IPS DF 6.9 (cell line): ENCODE measurements around the gene MACROD2.

Experiments
- DNase-seq: peaks from one replicate; pipeline ENCODE4 v3.0.0-alpha.2; 2013; ENCODE audit warnings: low read depth, low spot score
- H3K27ac ChIP-seq: one replicate; pipeline ENCODE4 v1.5.1; 2013; ENCODE audit warnings: low read length, control low read depth
- H3K27me3 ChIP-seq: 2 replicates; pipeline ENCODE4 v1.6.1; 2013; ENCODE audit warnings: mild to moderate bottlenecking, low read length; ENCODE audit not compliant: control insufficient read depth, insufficient read depth
- H3K36me3 ChIP-seq: 2 replicates; pipeline ENCODE4 v1.6.1; 2013; ENCODE audit warnings: low read length; ENCODE audit not compliant: control insufficient read depth, insufficient read depth
- H3K4me1 ChIP-seq: 2 replicates; pipeline ENCODE4 v1.6.1; 2013; ENCODE audit warnings: low read length; ENCODE audit not compliant: control insufficient read depth, insufficient read depth
- H3K4me3 ChIP-seq: 2 replicates; pipeline ENCODE4 v1.5.1; 2013; ENCODE audit warnings: mild to moderate bottlenecking, low read length
- H3K9me3 ChIP-seq: 2 replicates; pipeline ENCODE4 v1.6.1; 2013; ENCODE audit warnings: low read length, inconsistent platforms; ENCODE audit not compliant: control insufficient read depth, insufficient read depth
- WGBS: extraction: QIAGEN DNeasy Blood & Tissue Kit; methylation state at CpG from one replicate; pipeline ENCODE4 v1.1.7; 2013; ENCODE audit warnings: mixed read lengths, missing lambda C conversion rate; ENCODE audit not compliant: insufficient read length, insufficient coverage; 5-methylcytosine and 5-hydroxymethylcytosine counted together

MACROD2 gene

DNA sequence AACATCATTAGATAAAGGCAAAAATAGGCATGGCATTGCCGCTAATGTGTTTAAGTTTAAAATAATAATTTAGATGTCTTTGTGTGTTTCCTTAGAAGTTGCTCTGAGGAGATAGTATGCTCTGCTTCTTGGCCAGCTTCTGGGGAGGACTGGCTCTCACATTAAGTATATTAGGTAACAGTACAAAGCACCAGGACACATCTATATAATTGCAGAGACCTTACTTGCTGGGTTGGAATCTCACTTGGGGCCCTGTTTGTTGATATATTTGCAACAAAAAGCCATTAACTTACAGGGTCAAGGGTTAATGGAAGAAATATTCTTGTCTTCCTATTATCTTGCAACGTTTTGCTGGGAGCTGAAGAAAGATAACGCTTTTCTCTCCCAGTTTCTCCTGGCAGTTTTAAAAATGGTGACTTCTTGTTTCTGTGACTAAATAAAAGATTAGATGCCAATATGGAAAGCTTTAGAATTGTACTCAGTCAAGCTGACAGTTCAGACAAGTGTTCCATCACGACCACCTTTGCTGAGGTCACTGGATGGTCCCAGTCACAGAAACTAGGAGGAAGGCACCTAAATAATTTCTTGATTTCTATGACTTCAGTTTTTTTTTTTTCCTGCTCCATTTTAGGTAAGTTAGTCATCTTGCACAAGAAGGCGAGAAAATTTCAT is 804.4 kb downstream of the MACROD2 start:
- Histone ChIP-seq H3K36me3 (no peaks in the 10 kb centered on the region), H3K4me3 (no peak overlapping the region), H3K27ac (no peak overlapping the region), H3K9me3 (no peaks in the 10 kb centered on the region), H3K4me1 (no peaks in the 10 kb centered on the region), H3K27me3 (no peaks in the 10 kb centered on the region)
- no peak for DNase-seq
- WGBS = no CpG with 5 or more reads among the region's 5 CpGs

DNA sequence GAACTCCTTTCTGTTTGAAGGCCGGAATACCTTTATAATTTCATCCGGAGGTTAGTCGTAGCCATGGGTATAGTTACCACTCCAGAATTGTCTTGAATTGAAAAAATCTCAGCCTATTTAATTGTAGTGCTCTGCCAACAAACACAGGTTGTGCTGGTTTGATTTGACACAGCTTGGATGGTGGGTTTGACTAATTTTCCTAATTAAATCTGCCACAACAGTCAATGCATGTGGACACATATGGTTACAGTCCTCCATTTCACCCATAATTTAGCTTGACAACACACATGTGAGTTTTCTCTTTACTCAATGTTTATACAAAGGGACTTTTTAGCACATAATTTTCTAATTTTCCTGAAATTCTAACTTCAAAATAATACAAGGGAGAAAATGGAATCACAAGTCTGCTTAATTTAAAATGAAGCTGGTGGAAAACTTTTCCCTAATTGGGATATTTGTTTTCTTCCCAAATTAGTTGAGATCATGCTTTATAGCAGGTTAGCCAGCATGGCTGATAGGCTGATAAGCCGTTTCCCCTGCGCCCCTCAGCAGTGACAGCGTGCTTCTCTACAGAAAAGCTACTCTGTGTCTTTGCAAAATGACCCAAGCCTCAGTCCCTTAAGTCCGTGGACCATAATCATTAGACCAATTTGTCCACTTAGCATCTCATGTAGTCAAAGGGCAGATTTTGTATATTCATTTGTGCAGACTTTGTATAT is 805.5 kb downstream of the MACROD2 start:
- Histone ChIP-seq H3K36me3 (no peaks in the 10 kb centered on the region), H3K4me3 (no peak overlapping the region), H3K9me3 (no peaks in the 10 kb centered on the region), H3K27me3 (no peaks in the 10 kb centered on the region), H3K27ac (no peak overlapping the region), H3K4me1 (no peaks in the 10 kb centered on the region)
- no CpG with 5 or more reads among the region's 7 CpGs for WGBS
- no peak for DNase-seq

GRCh38 chr20:14801591-14802325 is 806.4 kb downstream of the MACROD2 start:
- no peak for DNase-seq
- no peak overlapping the region for H3K4me3 ChIP-seq
- no CpG with 5 or more reads among the region's 5 CpGs for WGBS

DNA sequence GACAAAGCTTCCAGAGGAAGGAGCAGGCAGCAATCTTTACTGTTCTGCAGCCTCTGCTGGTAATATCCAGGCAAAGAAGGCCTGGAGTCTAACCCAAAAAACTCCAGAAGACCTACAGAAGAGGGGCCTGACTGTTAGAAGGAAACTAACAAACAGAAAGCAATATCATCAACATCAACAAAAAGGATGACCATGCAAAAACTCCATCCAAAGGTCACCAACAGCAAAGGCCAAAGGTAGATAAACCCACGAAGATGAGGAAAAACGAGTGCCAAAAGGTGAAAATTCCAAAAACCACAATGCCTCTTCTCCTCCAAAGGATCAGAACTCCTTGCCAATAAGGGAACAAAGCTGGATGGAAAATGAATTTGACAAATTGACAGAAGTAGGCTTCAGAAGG is 811.9 kb downstream of the MACROD2 start:
- Histone ChIP-seq H3K9me3 (no peaks in the 10 kb centered on the region), H3K36me3 (no peaks in the 10 kb centered on the region), H3K27me3 (no peaks in the 10 kb centered on the region), H3K4me1 (no peaks in the 10 kb centered on the region), H3K4me3 (no peak overlapping the region), H3K27ac (no peak overlapping the region)
- no CpG with 5 or more reads among the region's 2 CpGs for WGBS
- DNase-seq = no peak

More at GRCh38 chr20:14801591-14802325, 806.4 kb downstream of the MACROD2 start:
- Histone ChIP-seq H3K4me1 (no peaks in the 10 kb centered on the region), H3K27me3 (no peaks in the 10 kb centered on the region), H3K27ac (no peak overlapping the region), H3K36me3 (no peaks in the 10 kb centered on the region), H3K9me3 (no peaks in the 10 kb centered on the region)

DNA sequence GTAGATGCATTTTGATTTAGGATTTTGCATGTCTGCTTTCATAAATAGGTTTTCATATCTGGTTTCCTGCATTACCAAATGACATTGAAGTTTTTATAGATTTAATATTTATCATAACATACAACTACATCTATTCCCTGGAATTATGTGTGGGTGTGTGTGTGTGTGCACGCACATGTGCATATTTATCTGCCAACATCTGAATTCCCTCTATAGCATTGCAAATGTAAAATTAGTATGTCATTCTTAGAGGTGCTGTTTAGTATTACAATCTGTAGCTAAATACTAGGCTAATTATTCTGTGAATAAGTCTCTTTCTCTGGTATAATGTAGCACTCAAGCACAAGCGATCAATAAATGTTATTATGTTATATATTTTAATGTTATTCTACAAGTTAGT is 820.0 kb downstream of the MACROD2 start:
- no peak for DNase-seq
- no CpG with 5 or more reads among the region's 2 CpGs for WGBS
- no peaks in the 10 kb centered on the region for H3K36me3 ChIP-seq
- H3K27me3 ChIP-seq = no peaks in the 10 kb centered on the region
- no peak overlapping the region for H3K4me3 ChIP-seq
- no peak overlapping the region for H3K27ac ChIP-seq
- no peaks in the 10 kb centered on the region for H3K4me1 ChIP-seq
- H3K9me3 ChIP-seq = no peaks in the 10 kb centered on the region

DNA sequence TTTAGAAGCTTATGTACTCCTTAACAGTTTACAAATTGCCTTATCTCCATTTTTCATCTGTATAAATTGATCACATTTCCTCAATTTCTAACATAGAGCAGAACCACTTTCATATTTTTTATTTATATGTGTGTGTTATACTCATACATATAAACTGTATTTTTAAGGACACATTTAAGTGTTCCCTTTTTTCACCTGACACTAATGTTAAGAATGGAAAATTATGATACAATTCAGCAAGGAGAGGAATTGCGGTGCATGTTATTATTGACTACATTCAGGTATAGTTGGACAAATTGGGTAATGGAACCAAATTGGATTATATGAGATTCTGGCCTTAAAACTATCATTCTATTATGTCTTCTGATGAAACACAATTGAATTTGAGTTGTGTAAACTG is 821.2 kb downstream of the MACROD2 start:
- H3K9me3 ChIP-seq = no peaks in the 10 kb centered on the region
- no peak for DNase-seq
- H3K27ac ChIP-seq = no peak overlapping the region
- no peaks in the 10 kb centered on the region for H3K27me3 ChIP-seq
- no CpG with 5 or more reads among the region's 1 CpG for WGBS
- no peak overlapping the region for H3K4me3 ChIP-seq
- H3K36me3 ChIP-seq = no peaks in the 10 kb centered on the region
- no peaks in the 10 kb centered on the region for H3K4me1 ChIP-seq

- Histone ChIP-seq H3K27ac (no peak overlapping the region), H3K9me3 (no peaks in the 10 kb centered on the region), H3K36me3 (no peaks in the 10 kb centered on the region), H3K4me1 (no peaks in the 10 kb centered on the region), H3K27me3 (no peaks in the 10 kb centered on the region), H3K4me3 (no peak overlapping the region)
- no CpG with 5 or more reads among the region's 3 CpGs for WGBS
- DNase-seq = no peak
Measured at GRCh38 chr20:14817101-14817500, 821.8 kb downstream of the MACROD2 start.

- Histone ChIP-seq H3K9me3 (no peaks in the 10 kb centered on the region), H3K27ac (no peak overlapping the region), H3K4me1 (no peaks in the 10 kb centered on the region), H3K4me3 (no peak overlapping the region), H3K36me3 (no peaks in the 10 kb centered on the region), H3K27me3 (no peaks in the 10 kb centered on the region)
- WGBS = no CpG with 5 or more reads among the region's 9 CpGs
- DNase-seq = no peak
Measured at GRCh38 chr20:14820771-14821170, 825.5 kb downstream of the MACROD2 start.

GRCh38 chr20:14821251-14821650 is 825.9 kb downstream of the MACROD2 start:
- no peaks in the 10 kb centered on the region for H3K27me3 ChIP-seq
- no CpG with 5 or more reads among the region's 3 CpGs for WGBS
- no peak overlapping the region for H3K4me3 ChIP-seq
- no peaks in the 10 kb centered on the region for H3K9me3 ChIP-seq
- no peaks in the 10 kb centered on the region for H3K4me1 ChIP-seq
- no peak overlapping the region for H3K27ac ChIP-seq
- no peak for DNase-seq
- H3K36me3 ChIP-seq = no peaks in the 10 kb centered on the region

- Histone ChIP-seq H3K27me3 (no peaks in the 10 kb centered on the region), H3K4me3 (no peak overlapping the region), H3K4me1 (no peaks in the 10 kb centered on the region), H3K9me3 (no peaks in the 10 kb centered on the region), H3K36me3 (no peaks in the 10 kb centered on the region), H3K27ac (no peak overlapping the region)
- DNase-seq = no peak
- WGBS = no CpG with 5 or more reads among the region's 4 CpGs
Measured at GRCh38 chr20:14824996-14825395, 829.7 kb downstream of the MACROD2 start.
